Measurements from ENCODE around the gene ZBTB25. TPM values are rescaled to one million over a fixed set of nuclear protein-coding genes. Genes with fewer than 3 reads are reported as not detected.
A peak's percentile ranks its signal among the peaks of the same experiment; 100 is the strongest.

Gene ZBTB25
- total and polyA plus RNA-seq, 2 experiments from 2014 or later: 11.3 to 13.3 TPM

GRCh38 chr14:64417771-64418125, 85.9 kb downstream of the ZBTB25 start:
- Histone ChIP-seq H3K36me3 (peaks cover 21% of the 10 kb centered on the region), H3K27me3 (no peaks in the 10 kb centered on the region), H3K9me3 (ENCODE audit: low read depth) (no peaks in the 10 kb centered on the region), H3K27ac (no peak overlapping the region), H3K4me1 (ENCODE audit: low read depth) (no peaks in the 10 kb centered on the region), H3K4me3 (no peak overlapping the region)
- no peak for TF ChIP-seq CTCF (IDR thresholded peaks at IDR 0.05; ENCODE audit: low read depth, low read length)
- DNase-seq (ENCODE audit: low read depth in 1 of 2, low spot score in 1 of 2): no peak

DNA sequence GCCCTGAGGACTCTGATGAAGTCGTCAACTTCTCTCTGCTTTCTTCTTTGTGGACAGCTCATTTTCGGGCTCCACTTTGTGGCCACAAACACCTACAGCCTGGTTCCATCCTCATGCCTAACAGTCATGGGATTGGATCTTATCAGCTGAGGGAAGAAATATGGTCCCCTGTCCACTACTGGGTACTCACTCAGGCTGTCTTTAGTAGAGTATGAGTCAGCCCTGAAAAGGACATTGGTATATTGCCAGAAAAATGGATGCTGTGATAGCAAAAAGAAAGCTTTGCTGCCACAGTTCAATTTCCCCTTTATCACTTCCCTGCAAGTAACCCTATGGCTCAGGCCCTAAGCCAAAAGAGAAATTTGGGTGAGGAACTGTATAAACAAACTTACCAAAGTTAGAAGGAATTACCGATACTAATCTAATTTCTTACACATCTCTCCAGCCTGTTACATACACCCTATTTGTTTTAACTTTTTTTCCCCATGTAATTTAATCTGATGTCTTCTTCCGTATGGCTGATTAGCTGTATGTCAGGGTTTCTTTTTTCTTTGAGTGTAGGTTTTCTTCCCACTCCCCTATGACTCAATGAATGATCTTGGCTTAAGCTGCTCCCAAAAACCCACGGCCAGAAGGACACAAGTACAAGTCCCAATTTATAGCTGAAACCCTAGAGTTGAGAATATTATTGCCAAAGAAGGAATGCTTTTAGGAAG, 86.4 kb downstream of the ZBTB25 start:
- H3K36me3 ChIP-seq: peaks cover 22% of the 10 kb centered on the region
- DNase-seq (ENCODE audit: low read depth in 1 of 2, low spot score in 1 of 2): peak in 1 of 2 donors; percentile 51
- no peak overlapping the region for H3K27ac ChIP-seq
- no peak for TF ChIP-seq CTCF (IDR thresholded peaks at IDR 0.05; ENCODE audit: low read depth, low read length)
- H3K4me3 ChIP-seq: no peak overlapping the region
- H3K9me3 ChIP-seq (ENCODE audit: low read depth): no peaks in the 10 kb centered on the region
- H3K4me1 ChIP-seq (ENCODE audit: low read depth): no peaks in the 10 kb centered on the region
- no peaks in the 10 kb centered on the region for H3K27me3 ChIP-seq

GRCh38 chr14:64416348-64416932, 87.2 kb downstream of the ZBTB25 start:
- no peaks in the 10 kb centered on the region for H3K27me3 ChIP-seq
- H3K27ac ChIP-seq: no peak overlapping the region
- H3K9me3 ChIP-seq (ENCODE audit: low read depth): no peaks in the 10 kb centered on the region
- H3K4me1 ChIP-seq (ENCODE audit: low read depth): no peaks in the 10 kb centered on the region
- no peak for DNase-seq (ENCODE audit: low read depth in 1 of 2, low spot score in 1 of 2)
- peaks cover 22% of the 10 kb centered on the region for H3K36me3 ChIP-seq
- TF ChIP-seq CTCF (IDR thresholded peaks at IDR 0.05; ENCODE audit: low read depth, low read length): no peak
- no peak overlapping the region for H3K4me3 ChIP-seq

DNA sequence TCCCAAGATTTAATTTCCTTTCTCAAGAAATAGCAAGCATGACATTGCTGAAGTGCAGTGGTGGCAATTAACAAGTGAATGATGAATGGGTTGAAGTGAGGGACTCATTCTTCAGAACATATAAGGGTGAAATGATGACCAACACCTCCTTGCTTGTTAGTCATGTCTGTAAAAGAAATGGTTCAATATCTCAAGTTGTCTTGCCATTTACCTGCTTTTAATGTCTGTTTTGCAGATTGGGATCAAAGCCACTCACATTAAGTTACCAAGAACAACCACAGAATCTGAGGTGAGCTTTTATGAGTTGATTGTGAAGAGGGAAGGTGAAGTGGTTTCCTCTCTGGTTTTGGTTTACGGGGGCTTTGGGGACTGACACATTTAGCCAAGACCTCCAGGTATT, 91.4 kb downstream of the ZBTB25 start:
- Histone ChIP-seq H3K36me3 (peaks cover 17% of the 10 kb centered on the region), H3K27ac (no peak overlapping the region), H3K27me3 (no peaks in the 10 kb centered on the region), H3K4me3 (no peak overlapping the region), H3K9me3 (ENCODE audit: low read depth) (no peaks in the 10 kb centered on the region), H3K4me1 (ENCODE audit: low read depth) (no peaks in the 10 kb centered on the region)
- DNase-seq (ENCODE audit: low read depth in 1 of 2, low spot score in 1 of 2): no peak
- TF ChIP-seq CTCF (IDR thresholded peaks at IDR 0.05; ENCODE audit: low read depth, low read length): no peak

DNA sequence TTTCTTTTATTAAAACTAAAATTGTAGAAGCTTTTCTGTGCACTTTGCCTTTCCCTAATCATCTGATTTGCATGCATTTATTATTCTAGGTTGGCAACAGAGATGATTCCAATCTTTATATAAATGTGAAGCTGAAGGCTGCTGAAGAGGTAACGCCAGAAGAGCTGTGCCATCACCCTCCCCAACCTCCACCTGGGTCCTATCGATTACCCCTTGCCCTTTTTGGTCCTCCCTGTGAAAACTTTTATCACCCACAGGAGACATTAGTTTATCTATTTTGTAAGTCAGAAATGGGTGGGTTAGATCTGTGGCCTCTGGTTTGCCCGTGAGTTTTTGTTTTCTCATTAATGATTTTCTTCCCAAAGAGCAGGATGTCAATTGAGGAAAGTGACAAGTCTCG, 92.6 kb downstream of the ZBTB25 start:
- TF ChIP-seq CTCF (IDR thresholded peaks at IDR 0.05; ENCODE audit: low read depth, low read length): no peak
- Histone ChIP-seq H3K4me3 (no peak overlapping the region), H3K27ac (no peak overlapping the region), H3K4me1 (ENCODE audit: low read depth) (no peaks in the 10 kb centered on the region), H3K9me3 (ENCODE audit: low read depth) (no peaks in the 10 kb centered on the region), H3K36me3 (peaks cover 14% of the 10 kb centered on the region), H3K27me3 (no peaks in the 10 kb centered on the region)
- no peak for DNase-seq (ENCODE audit: low read depth in 1 of 2, low spot score in 1 of 2)
